Stimulated activated CD8-positive, alpha-beta memory T cell treated with anti-CD3 and anti-CD28 coated beads, Interleukin-2, amount 100 ng/mL, for 1 hour (primary cell): ENCODE results near the gene THOC6.

Experiments used
- DNase-seq, 2 donors: peaks; one replicate each; pipeline ENCODE4 v3.0.0-alpha.2; 2020; ENCODE audit warnings: low read depth in 2 of 2

THOC6 gene

DNA sequence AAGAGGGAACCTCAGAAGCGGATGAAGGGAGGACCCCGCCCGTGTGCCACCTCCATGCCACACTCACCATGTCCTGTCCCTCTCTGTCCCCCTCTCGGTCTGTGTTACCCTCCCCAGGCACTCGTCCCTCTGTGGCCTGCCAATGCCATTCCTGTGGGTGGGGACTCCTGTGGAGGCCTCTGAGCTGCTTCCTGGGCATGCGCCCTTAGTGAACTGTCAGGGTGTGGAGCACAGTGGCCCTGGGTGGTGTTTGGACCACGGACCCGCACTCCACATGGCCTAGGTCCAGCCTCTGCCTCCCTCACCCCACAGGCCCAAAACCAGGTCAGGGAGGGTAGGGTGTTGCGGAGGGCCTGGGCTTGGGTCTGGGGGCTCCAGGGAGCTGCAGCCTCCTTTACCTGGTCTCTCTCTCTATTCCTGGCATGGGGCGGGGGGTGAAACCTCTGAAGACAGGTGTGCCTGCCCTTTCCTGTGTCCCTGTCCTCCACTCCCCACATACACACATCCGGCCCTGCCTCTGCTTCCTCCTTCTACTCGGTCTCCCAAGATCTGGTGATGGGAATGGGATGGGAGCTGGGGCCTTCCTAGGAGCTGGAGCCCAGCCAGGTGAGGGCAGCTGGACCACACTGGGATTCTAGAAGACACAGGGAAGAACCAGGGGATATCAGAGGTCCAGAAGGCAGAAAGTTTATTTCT is 32.1 kb upstream of the THOC6 start:
- DNase-seq, result no peak

DNA sequence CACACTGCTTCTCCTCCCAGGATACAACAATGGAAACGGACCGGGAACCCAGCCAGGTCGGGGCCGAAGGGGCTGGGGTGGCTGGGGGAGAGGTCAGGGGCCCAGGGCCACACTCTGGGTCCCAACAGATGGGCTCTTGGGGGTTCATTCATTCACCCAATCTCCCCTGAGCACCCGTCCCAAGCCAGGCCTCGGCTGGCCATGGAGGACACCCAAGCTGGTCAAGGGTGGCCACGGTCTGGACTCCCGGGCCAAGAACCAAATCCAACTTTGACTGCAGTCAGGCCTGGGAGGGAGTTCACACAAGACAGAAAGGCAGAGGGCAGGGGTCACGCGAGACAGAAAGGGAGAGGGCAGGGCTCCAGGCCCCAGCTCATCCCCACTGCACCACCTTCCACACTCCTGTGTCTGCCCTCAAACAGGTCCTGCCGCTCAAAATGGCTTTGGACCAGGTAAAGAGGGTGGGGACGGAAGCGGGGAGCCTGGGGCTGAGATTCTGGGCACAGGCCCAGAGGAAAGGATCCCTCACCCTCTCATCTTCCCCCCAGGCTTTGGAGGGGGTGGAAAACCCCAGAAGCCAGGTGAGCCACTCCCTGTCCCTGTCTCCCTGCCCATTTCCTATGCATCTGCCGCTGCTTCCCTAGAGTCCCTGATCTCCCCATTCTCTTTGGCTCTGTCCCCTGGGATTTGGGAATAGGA is 31.3 kb upstream of the THOC6 start:
- no peak for DNase-seq

DNA sequence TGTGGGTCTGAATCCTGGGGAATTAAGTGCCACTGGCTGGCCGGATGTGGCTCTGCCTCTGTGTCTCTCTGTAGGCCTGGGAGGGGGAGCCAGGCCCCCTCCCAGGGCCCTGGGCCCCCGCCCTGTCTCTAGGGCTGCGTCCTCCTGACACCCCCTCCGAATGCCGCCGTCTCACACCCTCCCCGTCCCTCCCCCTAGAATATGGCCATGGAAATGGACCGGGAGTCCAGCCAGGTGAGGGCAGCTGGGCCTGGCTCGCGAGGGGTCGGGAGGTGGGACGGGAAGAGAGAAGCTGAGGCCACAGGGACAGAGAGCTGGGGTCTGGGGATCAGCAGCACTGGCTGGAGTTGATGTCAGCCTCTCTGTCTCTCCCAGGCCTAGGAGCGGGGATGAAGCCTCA is 27.5 kb upstream of the THOC6 start:
- no peak for DNase-seq

DNA sequence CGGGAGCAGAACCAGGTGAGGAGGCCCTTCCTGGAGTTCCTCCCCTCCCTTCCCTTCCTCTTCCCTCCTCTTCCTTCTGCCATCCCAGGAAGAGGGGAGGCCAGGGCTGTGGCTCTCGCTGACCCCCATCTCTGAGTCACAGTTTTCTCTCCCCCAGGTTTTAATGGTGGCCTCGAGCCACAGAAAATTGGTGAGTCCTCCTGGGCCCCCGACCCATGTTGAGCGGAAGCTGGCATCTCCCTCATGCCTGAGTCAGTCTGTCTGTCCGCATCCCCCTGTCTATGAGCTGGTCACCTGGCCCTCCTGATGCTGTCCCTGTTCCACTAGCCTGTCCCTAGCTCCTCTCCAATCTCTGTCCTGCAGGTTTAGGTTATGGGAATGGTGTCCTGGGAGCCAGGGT is 23.9 kb upstream of the THOC6 start:
- DNase-seq, result no peak

DNA sequence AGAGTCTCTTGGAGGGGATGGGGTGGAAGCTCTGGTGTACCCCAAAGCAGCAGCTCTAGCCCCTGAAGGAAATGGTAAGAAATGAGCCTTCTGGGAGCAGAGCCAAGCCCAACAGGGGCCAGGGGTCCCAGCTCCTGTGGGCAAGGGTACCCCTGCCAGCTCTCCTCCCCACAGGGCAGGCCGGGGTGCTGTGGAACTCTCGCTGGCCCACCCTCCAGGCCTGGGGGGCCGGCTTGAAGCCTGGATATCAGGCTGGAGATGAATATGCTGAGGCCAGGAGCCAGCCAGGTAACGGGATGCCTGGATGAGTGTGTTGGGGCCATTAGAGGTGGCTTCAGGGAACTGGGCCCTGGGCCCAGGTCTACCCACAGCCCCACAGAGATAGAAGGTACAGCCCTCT is 23.3 kb upstream of the THOC6 start:
- no peak for DNase-seq

DNA sequence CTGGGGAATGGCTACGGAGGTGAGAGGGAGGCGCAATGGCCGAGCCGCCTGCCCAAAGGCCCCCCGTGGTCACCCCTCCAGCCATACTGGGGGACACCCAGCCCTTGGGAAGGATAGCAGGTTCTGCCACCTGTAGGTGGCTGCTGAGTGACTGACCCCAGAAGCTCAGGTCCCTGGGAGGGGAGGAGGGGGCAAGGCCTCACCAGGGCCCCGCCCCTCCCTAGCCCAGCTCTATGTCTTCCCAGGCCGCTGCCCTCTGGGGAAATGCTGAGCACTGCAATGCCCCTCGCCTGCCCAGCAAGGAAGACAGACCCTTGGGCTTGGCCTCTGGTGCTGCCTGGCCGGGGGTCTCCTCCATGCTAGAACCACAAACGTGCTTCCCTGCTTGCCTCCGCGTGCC is 22.5 kb upstream of the THOC6 start:
- DNase-seq, result no peak

DNA sequence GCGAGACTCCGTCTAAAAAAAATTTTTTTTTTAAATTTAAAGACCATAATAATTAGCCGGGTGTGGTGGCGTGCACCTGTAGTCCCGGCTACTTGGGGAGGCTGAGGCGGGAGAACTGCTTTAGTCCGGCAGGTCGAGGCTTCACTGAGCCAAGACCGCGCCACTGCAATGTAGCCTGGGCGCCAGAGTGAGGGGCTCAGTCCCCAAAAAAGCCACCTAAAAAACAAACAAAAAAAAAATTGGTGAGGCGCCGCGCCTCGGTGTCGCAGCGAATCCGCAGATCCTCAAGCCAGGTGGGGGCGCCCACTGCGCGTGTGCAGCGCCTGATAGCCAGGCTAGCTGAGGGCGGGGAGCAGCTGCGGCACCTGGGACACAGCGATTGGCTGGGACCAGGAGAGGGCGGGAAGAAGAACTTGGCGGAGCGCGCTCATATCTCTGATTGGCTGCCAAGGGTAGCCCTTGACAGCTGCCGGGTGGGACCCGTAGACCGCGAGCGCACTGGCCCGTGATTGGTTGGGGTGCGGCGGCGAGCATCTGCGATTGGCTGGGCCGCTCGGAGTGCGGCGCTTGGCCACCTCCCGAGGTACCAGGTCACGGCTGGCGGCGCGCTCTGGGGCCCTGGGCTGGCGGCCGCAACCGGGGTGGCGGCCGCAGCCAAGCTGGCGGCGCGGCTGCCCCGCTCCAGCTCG is 20.1 kb upstream of the THOC6 start:
- DNase-seq, result peak; percentile 89 to 91

DNA sequence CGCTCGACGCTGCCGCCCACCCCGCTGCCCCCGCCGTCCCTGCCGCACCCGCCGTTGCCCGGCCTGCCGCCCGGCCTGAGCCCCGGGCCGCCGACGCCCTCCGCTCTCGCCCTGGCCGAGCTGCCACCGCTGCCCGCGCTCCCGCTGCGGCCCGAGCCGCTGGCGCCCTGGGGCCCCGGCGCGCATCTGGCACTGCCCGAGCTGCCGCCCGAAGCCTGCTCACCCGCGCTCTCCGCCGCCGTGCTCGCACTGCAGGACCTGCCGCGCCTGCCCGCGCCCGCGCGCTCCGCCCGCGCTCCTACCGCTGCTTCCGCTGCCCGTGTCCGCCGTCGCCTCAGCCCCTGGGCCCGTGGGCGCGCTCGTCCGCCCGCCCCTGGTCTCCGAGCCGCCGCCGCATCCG is 19.5 kb upstream of the THOC6 start:
- no peak for DNase-seq

DNA sequence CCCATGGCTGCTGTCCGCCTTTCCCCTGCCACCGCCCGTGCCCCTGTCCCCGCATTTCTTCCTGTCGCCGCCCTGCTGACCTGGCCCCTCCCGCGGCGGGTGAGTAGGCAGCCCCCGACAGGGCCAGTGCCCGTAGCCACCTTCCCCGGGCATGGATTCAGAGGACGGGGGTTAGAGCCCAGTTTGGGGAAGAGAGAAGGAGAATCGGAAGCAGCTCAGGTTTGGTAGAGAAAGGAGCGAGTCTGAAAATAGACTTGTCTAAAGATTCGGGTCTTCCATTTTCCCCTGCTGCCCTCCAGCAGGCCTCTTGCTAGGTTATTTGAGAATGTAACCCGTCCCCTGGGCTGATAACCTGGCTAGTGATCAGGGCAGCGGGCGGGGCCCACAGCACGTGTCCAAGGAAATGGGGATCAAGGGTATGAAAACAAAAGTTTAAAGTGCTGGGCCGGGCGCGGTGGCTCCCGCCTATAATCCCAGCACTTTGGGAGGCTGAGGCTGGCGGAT is 19.0 kb upstream of the THOC6 start:
- no peak for DNase-seq

DNA sequence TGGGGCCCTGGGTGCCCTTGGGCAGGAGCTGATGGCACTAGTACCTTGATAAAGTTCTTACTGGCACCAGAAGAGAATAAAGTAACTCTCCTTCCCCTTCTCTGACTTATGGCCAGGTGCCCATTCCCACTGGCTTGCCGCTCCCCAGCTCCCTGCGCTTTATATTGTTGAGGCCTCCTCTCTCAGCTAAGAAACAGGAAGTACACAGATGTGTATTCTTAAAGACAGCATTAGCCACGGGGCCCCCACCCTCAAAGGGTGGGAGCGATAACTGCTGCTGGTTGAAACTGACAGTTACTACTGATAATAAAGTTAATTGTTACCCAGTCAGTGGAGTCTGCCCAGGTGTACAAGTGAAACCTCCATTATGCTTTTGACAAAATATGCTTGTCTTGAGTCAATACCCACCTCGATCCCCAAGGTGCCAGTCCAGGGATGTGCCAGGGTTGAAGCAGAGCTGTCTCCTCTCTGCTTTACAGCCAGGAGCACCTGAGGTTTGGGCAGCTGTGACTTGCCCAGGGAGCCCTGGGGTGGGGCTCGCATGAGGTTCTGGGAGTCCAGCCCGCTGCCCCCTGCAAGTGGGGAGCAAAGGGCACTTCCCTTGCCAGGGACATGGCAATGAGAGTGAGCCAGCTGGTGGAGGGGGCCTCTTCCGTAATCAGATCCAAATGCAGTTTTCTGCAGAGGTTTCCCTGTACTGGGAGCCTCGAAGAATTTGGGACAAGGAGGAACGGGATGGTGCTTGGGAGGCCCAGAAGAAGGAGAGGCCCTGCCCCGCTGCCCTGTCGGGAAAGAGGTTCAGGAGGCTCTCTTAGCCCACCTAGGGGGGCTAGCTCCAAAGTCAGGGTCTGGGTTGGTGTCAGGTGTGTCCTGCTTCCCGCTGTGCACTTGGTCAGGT is 16.5 kb upstream of the THOC6 start:
- DNase-seq, result no peak

DNA sequence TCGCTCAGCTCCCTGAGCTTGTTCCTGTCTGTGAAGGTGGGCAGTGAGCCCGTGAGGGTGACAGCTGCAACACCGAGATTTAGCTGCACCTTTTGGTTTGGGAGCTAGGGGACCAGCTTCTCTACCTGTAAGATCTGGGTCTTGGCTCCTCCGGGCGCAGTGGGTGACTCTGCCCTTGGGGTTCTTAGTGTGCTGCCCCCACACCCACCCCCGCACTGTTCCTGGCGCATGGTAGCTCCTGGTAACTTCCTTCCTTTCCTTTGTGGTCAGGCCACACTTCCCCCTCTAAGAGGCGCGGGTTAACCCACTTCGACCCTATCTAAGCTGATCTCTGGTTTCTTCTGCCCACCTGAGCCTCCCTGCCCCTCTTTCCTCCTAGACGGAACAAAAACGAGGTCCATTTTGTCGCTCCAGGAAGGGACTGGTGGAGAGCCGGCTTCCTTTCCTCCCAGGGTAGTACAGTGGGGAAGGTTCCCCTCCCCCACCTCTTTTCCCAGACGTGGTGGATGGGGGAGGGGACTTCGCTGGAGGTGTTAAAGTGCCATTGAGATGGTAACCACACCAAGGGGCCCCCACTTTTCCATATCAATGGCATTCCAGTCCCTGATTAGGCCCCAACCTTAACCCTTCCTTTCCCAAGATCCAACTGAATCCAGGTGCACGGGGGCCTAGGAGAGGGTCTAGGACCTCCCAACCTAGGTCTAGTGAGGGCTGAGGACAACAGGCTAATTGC is 15.7 kb upstream of the THOC6 start:
- no peak for DNase-seq

DNA sequence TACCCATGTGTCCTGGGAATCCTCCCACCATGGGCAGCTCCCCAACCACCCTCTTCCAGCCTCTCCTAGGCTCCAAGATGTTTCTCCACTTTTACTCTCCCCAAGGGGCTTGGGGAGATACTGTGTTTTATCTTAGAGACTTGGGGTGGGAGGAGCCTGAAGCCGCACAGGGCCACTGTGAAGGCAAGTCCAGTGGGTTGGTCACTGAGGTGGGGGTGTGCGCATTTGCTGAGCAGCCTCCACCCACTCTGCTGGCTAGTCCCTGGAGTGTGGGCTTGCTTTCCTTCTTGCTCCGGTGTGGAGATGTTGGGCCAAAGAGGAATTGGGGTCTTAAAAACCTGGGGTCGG is 15.2 kb upstream of the THOC6 start:
- no peak for DNase-seq

DNA sequence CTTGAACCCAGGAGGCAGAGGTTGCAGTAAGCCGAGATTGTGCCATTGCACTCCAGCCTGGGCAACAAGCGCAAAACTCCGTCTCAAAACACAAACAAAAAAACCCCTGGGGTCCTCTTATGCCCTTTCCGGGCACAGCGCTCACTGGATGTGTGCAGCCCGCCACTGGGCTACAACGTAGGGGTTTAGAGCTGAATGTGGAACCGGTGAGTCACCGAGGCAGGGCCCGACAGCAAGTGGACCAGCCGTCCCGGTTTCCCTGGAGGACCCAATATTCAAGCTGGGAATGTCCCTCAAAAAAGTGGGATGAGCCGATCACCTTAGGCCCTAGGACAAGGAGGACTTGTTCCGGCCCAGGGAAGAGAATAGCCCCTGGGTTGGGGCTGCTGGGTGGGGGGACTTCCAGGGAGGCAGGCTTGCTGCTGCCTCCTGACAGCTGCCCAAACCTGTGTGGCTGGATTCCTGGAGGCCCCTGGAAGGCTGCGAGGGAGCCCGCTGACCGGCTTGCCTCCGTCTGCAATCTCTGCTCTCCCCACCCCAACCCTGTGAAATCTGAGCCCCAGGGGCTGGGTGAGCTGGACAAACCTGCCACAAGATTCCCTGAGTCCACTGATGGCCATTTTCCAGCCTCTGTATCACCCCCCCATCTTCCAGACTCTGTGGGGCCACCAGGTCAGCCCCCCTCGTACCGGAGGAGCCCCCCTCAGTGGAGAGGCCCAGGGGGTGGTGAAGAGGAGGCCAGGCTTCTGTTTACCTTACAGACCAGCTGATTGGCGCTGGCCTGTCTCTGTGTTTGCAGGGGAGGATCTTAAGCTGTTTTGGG is 14.1 kb upstream of the THOC6 start:
- DNase-seq, result no peak

DNA sequence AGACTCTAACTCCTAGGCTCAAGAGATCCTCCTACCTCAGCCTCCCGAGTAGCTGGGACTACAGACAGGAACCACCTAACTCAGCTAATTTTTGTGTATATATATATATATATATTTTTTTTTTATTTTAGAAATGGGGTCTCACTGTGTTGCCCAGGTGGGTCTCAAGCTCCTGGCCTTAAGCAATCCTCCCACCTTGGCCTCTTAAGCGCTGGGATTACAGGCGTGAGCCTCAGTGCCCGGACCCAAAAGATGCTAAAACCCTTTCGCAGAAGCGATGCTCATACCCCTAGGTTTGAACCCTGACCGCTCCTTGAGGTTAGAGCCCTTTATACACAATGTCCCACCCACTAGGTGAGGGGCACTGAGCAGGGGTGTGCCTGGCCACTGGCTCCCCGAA is 13.3 kb upstream of the THOC6 start:
- DNase-seq, result no peak

DNA sequence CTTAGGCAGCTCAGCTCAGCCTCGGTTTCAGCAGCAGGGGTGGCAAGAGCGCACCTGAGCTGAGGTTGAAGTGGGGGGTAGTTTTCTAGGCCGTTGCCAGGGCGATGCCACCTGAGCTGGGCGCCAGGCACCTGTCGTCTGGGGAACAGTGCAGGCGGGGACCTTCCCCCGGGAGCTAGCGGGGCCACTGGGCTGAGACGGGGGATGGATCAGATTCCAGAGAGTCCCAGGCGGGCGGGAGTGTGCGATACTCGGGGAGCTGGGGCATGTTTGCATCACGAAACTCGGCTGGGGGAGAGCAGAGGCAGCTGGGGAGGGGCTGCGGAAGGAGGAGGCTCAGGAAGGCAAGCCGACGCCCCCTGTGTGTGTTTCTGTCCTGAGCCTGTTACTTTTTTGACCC is 11.6 kb upstream of the THOC6 start:
- DNase-seq, result no peak

DNA sequence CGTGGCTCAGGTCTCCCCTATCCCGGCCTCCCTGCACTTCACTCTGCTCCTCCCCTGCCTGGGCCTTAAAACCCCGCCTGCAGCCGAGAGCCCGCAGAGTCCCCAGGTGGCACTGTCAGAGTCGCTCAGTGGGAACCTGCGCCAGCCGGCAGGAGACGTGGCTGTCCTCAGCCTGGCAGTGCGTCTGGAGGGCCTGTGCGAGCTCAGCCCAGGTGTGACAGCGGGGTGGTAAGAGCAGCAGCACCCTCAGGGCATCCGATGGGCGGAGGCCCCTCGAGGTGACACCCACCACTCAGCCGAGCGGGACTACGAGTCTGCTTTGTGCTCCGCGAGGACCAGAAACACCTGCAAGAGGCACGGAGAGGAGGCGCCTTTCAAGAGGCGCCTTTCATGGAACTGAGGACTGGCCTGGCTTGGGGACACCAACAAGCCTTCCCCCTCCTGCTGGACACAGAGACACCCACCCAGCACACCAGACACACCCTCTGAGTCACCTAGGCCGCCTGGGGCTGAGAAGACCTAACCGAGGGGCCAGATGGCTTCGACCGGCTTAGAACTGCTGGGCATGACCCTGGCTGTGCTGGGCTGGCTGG is 10.9 kb upstream of the THOC6 start, which contains the start of gene CLDN9:
Gene CLDN9 (plus strand): TSS at position 96 of the 593 bp plus-strand sequence. CDS start 440 bp downstream, at position 536.
- DNase-seq, result no peak

DNA sequence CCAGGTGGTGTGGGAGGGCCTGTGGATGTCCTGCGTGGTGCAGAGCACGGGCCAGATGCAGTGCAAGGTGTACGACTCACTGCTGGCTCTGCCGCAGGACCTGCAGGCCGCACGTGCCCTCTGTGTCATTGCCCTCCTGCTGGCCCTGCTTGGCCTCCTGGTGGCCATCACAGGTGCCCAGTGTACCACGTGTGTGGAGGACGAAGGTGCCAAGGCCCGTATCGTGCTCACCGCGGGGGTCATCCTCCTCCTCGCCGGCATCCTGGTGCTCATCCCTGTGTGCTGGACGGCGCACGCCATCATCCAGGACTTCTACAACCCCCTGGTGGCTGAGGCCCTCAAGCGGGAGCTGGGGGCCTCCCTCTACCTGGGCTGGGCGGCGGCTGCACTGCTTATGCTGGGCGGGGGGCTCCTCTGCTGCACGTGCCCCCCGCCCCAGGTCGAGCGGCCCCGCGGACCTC is 10.3 kb upstream of the THOC6 start:
- DNase-seq, result no peak

DNA sequence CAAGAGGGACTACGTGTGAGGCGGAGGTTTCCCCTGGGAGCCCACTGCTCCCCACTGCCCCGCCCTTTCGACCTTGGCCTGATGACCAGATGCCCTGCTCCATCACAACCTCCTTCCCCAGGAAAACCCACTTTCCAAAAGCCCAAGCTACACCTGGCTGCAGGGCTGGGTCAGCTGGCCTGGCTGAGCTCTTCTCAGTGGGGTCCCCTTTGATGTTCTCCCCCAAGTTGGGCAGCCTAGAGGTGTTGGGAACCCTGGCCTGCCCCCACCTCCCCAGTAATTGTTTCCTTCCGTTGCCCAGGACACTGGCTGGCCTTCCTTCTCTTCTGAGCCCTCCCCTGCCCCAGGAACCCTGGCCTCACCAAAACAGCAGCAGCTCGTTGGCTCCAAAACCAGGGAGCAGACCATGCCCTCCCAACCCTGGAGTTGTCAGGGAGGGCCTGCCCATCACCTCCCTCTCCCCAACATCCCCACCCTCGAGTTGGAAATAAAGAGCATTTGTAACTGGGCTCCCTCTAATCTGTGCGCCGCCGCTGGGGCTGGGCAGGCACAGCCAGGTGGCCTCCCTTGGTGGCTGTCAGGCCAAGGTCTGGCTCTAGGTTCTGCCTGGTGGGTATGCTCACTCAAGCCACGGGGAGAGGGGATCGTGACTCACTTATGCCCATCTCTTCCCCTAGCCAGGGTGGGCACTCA is 9.7 kb upstream of the THOC6 start:
- no peak for DNase-seq

DNA sequence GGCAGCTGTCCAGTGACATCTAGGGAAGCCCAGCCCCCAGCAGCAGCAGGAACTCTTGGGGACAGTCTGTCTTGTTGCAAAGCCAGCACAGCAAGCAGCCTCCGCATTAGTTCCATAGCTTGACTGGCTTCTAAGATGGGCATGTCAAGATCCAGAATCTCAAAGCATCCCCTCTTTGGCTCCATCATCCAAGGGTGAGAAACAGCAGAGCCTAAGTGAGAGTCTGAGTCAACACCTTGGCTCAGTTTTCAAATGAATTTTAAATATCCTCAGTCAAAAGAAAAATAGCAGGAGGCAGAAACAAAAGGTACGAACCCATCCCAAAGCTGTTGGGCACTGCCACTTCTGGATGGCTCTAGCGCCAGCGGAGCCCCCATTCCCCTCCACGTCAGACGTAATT is 8.9 kb upstream of the THOC6 start:
- DNase-seq, result no peak
